Adipocyte (in vitro differentiated cells): ENCODE data around the gene SNED1.

Experiments
- DNase-seq: peaks from one replicate; pipeline ENCODE4 v3.0.0-alpha.2; 2015; ENCODE audit warnings: low read depth
- H3K27me3 ChIP-seq: replicated peaks from 2 replicates; pipeline ENCODE4 v1.7.0; 2013; ENCODE audit warnings: mild to moderate bottlenecking, low read length, moderate library complexity; ENCODE audit not compliant: control insufficient read depth, insufficient read depth
- H3K36me3 ChIP-seq: 2 replicates; pipeline ENCODE4 v1.7.0; 2013; ENCODE audit warnings: low read length, mild to moderate bottlenecking, moderate library complexity; ENCODE audit not compliant: control insufficient read depth, insufficient read depth, severe bottlenecking
- H3K4me1 ChIP-seq: 2 replicates; pipeline ENCODE4 v1.7.0; 2013; ENCODE audit warnings: mild to moderate bottlenecking, low read length, moderate library complexity; ENCODE audit not compliant: control insufficient read depth, insufficient read depth
- H3K4me3 ChIP-seq: 2 replicates; pipeline ENCODE4 v1.7.0; 2013; ENCODE audit warnings: mild to moderate bottlenecking, low read length, moderate library complexity
- H3K9ac ChIP-seq: 2 replicates; pipeline ENCODE4 v1.7.0; 2013; ENCODE audit warnings: mild to moderate bottlenecking, low read length, moderate library complexity
- H3K9me3 ChIP-seq: 2 replicates; pipeline ENCODE4 v1.7.0; 2013; ENCODE audit warnings: mild to moderate bottlenecking, low read length, moderate library complexity; ENCODE audit not compliant: control insufficient read depth

SNED1 gene

DNA sequence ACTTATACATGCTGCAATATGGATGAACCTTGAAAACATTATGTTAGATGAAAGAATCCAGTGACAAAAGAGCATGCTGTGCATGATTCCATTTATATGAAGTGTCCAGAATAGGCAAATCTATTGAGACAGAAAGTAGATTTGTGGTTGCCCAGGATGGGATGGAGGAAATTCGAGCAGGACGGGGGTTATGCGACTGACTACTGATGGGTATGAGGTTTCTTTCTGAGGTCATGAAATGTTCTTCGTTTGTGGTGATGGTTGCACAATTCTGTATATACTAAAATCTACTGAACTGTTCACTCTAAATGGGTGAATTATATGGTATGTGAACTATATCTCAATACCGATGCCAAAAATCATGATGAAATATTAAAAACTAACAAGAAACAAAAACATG is 122.6 kb downstream of the SNED1 start:
- Histone ChIP-seq H3K9me3 (peaks cover 5% of the 10 kb centered on the region), H3K4me1 (peaks cover 2% of the 10 kb centered on the region), H3K27me3 (no peaks in the 10 kb centered on the region), H3K9ac (no peak overlapping the region), H3K36me3 (no peaks in the 10 kb centered on the region), H3K4me3 (no peak overlapping the region)
- no peak for DNase-seq

DNA sequence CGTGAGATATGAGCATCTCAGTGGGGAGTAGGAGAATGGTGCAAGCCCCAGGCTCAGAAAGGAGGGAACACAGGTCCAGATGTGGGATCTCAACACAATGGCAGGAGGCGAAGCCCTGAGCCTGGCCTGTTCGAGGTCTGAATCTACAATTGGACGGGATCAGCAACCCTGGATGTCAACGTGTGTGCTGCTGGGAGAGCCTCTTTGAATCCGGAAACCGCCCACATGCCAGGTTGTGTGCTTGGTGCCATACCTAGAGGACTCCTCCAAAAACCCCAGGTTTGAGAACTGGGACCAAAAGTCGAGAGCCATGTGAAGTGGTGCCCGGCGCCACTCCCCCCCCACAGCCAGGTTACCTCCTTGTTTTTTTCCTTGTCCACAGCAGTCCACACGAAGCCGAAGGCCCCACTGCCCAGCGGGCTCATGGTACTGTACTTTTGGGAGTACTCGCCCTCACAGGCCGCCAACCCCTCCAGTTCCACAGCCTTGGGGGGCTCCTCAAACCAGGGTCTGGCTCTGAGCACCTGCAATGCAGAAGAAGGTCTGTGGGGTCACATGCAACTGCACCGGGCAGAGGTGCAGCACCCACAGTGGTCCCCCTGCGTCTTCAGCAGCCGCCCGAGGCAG is 124.1 kb downstream of the SNED1 start:
- H3K4me3 ChIP-seq = no peak overlapping the region
- peaks cover 5% of the 10 kb centered on the region for H3K9me3 ChIP-seq
- no peak for DNase-seq
- H3K9ac ChIP-seq = no peak overlapping the region
- H3K36me3 ChIP-seq = no peaks in the 10 kb centered on the region
- H3K27me3 ChIP-seq = no peaks in the 10 kb centered on the region
- peaks cover 2% of the 10 kb centered on the region for H3K4me1 ChIP-seq

DNA sequence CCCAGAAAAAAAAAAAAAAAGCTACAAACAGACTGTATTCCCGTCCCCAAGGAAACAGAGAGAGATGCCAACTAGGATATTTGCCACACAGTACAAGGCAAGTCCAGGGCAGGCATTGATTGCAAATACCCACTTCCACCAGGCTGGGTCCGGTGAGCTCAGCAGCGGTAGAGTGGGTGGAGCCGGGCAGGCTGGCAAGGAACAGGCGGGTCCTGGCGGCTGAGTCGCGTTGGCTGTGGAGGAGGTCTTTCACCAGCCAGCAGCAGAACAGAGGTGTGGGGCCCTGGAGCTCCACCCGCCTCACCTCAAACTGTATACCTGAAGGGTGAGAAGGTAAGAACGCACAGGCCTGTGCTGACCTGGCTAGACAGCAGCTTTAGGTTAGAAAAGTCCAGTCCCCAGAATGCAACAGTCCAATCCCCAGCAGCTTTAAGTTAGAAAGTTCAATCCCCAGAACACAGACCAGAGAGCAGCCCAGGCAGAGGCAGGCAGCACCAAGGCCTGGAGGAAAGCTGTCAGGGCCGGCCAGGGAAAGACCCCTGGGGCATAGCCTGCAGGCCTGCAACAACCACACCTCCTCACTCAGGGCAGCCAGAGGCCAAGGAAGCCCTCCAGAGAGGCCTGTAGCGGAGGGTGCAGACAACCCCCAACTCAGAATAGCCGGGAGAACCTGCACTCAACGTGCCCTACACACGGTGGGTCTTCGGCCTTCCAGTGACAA is 125.6 kb downstream of the SNED1 start:
- no peak overlapping the region for H3K4me3 ChIP-seq
- DNase-seq = no peak
- no peak overlapping the region for H3K9ac ChIP-seq
- H3K9me3 ChIP-seq = peaks cover 5% of the 10 kb centered on the region
- H3K27me3 ChIP-seq = no peaks in the 10 kb centered on the region
- H3K4me1 ChIP-seq = peaks cover 2% of the 10 kb centered on the region
- H3K36me3 ChIP-seq = no peaks in the 10 kb centered on the region

DNA sequence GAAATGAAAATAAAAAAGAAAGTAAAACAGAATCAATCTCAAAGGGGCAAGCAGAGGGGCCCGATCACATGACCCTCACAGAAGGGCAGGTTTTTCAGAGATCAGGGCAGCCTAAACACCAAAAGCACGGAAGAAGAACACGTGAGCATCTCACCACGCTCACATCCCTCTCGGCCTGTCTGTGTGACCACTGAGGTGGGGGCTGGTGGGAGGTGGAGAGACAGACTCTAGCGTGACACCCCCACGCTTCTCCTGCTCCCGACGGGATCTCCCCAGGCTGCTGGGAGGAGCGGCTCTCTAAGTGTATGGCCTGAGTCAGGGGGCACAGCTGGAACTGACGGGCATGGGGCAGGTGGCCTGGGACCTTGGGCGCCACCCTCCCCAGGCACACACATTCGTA is 127.2 kb downstream of the SNED1 start:
- no peak overlapping the region for H3K4me3 ChIP-seq
- H3K27me3 ChIP-seq = no peaks in the 10 kb centered on the region
- H3K36me3 ChIP-seq = no peaks in the 10 kb centered on the region
- peaks cover 2% of the 10 kb centered on the region for H3K4me1 ChIP-seq
- H3K9ac ChIP-seq = no peak overlapping the region
- peaks cover 5% of the 10 kb centered on the region for H3K9me3 ChIP-seq
- DNase-seq = no peak

DNA sequence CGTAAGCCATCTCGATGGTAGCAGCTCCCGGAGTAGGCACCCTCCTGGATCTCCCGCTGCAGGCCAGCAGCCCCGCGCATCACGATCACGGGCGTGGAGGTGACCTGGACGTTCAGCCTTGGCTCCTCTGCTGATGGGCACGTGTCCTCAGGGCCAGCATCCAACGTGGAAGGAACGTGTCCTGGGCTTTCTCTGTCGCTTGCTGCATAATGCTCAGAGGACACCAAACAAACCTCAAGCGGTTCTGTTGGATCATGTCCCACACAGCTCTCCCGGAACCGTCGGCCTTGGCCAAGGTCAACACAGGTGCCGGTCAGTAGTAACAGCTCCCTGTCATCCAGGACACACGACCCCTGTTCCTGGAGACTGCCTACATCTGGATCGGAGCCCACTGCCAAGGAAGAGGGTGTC is 127.8 kb downstream of the SNED1 start:
- Histone ChIP-seq H3K4me1 (peaks cover 2% of the 10 kb centered on the region), H3K27me3 (no peaks in the 10 kb centered on the region), H3K4me3 (no peak overlapping the region), H3K9ac (no peak overlapping the region), H3K9me3 (peaks cover 5% of the 10 kb centered on the region), H3K36me3 (no peaks in the 10 kb centered on the region)
- no peak for DNase-seq

DNA sequence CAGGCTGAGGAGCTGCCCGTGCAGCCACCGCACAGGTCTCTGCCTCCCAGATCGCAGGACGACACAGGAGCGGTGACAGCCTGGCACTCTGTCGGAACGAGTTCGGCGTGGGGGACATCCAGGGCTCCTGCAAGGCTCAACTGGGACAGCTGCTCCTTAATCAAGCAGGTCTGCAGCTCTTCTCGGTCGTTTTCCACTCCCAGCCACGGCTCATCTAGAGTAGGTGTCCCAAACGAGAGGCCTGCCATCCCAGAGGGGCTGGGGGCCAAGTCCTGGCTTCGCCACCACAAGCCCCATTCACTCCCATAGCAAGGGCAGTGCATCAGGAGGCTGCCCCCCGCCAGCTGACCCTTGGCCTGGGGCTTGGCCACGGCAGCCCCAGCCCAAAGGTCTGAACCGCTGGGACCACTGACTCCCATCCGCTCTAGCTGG is 128.4 kb downstream of the SNED1 start:
- no peak overlapping the region for H3K4me3 ChIP-seq
- peaks cover under 1% of the 10 kb centered on the region for H3K9me3 ChIP-seq
- H3K9ac ChIP-seq = no peak overlapping the region
- peaks cover 2% of the 10 kb centered on the region for H3K4me1 ChIP-seq
- no peaks in the 10 kb centered on the region for H3K27me3 ChIP-seq
- no peak for DNase-seq
- H3K36me3 ChIP-seq = no peaks in the 10 kb centered on the region

DNA sequence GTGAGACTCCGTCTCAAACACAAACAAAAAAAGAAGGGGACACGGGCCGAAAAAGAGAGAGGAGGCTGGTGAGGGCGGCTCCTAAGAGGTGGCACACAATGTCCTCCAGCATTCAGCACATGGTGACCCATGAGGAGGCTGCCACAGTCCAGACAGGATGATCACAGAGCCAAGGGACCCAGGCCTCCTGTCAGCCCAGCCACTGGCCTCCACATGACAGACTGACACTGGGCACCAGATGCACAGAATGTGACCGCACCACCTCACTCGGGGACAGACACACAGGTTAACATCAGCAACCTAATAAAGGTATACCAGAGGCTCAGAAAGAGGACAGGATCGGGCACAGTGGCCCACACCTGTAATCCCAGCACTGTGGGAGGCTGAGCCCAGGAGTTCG is 129.8 kb downstream of the SNED1 start:
- no peak overlapping the region for H3K9ac ChIP-seq
- peaks cover 2% of the 10 kb centered on the region for H3K4me1 ChIP-seq
- H3K36me3 ChIP-seq = no peaks in the 10 kb centered on the region
- no peak for DNase-seq
- H3K9me3 ChIP-seq = no peaks in the 10 kb centered on the region
- H3K27me3 ChIP-seq = no peaks in the 10 kb centered on the region
- no peak overlapping the region for H3K4me3 ChIP-seq

DNA sequence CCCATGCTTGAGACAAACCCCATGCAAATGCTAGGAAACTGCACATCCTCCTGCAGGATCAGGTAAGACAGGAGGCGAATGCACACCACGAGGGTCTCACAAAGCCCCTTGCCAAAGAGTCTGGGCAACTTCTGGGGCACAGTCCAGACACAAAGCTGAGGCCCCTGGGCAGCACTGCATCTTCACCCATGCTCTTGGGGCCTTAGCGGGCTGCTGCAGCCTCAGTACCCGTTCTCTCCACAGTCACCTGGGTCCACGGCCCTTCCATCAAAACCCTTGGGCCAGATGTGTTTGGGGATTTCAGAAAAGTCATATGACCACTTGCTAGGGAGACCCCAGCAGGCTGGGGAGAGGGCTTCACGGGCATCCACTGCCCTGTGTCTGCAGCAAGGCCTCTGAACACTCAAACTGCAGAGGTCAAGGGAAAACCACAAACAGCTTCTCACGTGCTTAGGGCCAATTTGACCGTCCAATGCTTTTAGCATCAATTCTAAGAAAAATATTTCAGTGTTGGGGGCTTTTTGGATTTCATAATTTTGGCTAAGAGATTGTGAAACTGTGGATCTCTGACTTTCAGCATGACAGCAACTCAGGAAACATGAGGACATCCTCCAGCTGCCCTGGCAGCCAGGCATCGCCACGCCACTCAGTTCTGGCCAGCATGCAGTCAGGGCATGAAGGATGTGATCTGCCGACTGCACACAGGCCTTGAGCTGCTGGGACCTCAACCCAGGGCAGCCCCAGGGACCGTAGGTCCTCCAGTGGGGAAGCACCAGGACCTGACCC is 130.9 kb downstream of the SNED1 start:
- Histone ChIP-seq H3K27me3 (no peaks in the 10 kb centered on the region), H3K9me3 (no peaks in the 10 kb centered on the region), H3K4me3 (no peak overlapping the region), H3K4me1 (no peaks in the 10 kb centered on the region), H3K36me3 (no peaks in the 10 kb centered on the region), H3K9ac (no peak overlapping the region)
- peak; percentile 16 for DNase-seq

DNA sequence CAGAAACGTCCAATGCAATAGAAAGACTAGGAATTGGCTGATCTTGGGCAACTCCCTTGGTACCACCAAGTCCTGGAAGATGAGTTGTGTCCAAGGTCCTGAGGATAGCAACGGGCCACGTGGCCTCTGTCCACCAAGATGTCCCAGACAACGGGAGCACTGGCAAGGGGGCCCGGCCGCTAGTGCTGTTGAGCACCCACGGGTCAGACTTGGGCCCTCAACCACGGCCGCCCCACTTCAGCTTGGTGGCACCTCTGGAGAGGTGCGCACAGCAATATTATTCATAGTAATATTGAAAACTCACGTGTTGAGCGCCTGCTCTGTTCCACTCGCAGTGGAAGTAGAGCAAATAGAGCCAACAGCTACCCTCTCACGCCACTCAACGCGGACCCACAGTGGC is 131.9 kb downstream of the SNED1 start:
- H3K4me3 ChIP-seq = no peak overlapping the region
- no peaks in the 10 kb centered on the region for H3K4me1 ChIP-seq
- H3K27me3 ChIP-seq = no peaks in the 10 kb centered on the region
- no peaks in the 10 kb centered on the region for H3K36me3 ChIP-seq
- H3K9me3 ChIP-seq = no peaks in the 10 kb centered on the region
- H3K9ac ChIP-seq = no peak overlapping the region
- no peak for DNase-seq

DNA sequence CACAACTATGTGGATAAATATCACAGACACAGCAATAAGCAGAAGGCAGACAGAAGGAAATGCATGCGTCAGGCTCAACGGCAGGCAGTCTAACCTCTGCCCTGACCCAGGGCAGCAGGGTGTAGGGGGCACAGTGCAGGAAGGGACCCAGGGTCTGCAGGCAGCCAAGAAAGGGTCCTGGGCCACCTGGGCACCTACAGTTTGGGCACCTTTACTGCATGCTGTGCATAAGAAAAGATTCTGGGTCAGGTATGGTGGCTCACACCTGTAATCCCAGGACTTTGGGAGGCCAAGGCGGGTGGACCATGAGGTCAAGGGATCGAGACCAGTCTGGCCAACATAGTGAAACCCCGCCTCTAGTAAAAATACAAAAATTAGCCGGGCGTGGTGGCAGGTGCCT is 133.1 kb downstream of the SNED1 start:
- H3K9ac ChIP-seq = no peak overlapping the region
- no peaks in the 10 kb centered on the region for H3K4me1 ChIP-seq
- H3K4me3 ChIP-seq = no peak overlapping the region
- no peaks in the 10 kb centered on the region for H3K9me3 ChIP-seq
- DNase-seq = no peak
- no peaks in the 10 kb centered on the region for H3K36me3 ChIP-seq
- no peaks in the 10 kb centered on the region for H3K27me3 ChIP-seq
